Measurements from ENCODE around the gene PTTG1.

PTTG1 gene

DNA sequence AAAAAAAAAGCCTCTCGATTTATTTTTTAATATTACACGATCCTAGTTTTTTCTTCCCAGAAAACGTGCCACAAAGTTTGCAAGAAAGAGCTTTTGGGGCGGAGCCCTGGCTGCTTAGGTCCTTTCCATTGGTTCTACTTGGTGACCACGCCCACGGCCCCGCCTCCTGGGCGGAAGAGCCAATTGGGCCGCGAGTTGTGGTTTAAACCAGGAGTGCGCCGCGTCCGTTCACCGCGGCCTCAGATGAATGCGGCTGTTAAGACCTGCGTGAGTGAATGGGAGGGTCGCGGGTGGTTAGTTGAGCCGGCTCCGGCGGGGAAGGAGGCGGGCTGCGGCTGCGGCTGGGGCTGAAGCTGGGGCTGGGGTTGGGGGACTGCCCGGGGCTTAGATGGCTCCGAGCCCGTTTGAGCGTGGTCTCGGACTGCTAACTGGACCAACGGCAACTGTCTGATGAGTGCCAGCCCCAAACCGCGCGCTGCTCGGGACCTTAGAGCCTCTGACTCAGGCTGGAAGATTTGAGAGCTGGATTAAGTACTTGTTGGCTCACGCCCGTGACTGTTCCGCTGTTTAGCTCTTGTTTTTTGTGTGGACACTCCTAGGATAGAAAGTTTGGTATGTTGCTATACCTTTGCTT is at the start of gene PTTG1:
TSS of gene PTTG1 (plus strand) at position 231 of the 634 bp plus-strand sequence. CDS start 458 bp downstream, outside the sequence.
- in situ Hi-C loops (cut with MboI; ENCODE audit: low sequenced_read_pairs) = no loop called here

DNA sequence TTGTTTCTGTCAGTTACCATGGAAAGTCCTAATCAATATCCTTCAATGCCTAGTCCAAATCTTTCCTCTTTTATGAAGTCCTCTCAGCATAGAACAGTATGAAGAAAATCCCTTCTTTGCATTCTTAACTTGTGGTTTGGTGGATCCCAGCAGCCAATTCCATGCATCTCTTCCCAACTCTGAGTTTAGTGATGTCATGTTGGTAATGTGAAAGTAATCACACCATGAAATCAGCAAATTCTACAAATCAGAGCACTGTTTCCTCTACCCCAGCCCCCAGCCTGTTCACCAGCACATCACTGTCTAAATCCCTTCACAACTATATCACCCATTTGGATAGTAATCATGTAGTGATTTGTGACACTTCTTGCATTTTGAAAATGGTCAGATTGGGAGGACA is 46.5 kb upstream of the PTTG1 start:
- in situ Hi-C loops (cut with MboI; ENCODE audit: low sequenced_read_pairs) = no loop called here

DNA sequence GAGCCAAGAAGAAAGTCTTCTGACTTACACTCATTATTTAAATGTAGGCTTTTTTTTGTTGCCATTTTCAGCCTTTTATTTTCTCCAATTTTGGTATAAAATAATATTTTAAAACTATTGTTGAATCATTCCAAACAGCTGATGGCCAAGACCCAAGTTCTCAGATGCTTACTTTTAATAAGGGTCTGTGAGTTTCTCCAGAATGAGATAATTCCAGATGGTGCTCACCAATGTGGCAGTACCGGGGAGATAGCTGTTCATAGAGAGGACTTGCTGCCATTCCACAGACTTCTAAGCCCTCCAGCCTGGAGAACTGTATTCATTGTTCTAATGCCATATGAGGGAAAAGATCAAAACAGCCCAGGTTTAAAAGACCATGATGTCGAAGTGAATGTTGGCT is 46.0 kb upstream of the PTTG1 start:
- in situ Hi-C loops (cut with MboI; ENCODE audit: low sequenced_read_pairs) = no loop called here

DNA sequence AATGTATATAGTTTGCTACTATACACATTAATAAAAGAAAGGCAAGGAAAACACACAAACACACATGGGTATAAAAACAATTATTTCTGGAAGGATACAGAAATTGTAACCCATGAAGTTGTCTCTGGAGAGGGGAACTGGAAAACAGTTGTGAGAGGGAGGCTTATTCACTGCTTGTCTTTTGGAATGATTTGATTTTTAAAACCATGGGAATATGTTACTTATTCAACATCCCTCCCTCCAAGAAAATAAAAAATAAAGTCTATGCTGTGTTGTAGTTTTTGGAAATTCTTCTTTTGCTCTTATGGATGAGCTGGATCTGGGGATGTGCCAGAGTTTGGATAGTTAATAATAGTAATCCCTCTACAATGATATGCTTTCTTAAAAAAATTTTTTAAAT is 45.2 kb upstream of the PTTG1 start:
- in situ Hi-C loops (cut with MboI; ENCODE audit: low sequenced_read_pairs) = no loop called here

DNA sequence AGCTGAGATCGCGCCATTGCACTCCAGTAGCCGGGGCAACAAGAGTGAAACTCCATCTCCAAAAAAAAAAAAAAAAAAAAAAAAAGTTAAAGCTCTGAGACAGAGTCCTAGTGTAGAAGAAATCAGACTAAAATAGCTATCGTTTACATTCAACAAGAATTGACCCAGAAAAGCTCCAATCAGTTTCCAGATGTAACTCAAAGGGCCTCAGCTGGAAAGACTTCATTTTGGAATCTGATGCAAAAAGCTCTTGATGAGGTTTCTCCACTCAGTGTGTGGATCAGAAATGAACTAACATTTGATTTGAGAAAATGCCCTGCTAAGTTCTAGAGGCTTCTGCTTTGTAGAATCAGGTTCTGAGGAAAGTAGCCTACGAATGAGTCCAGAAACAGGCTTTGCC is 44.0 kb upstream of the PTTG1 start:
- in situ Hi-C loops (cut with MboI; ENCODE audit: low sequenced_read_pairs) = no loop called here

DNA sequence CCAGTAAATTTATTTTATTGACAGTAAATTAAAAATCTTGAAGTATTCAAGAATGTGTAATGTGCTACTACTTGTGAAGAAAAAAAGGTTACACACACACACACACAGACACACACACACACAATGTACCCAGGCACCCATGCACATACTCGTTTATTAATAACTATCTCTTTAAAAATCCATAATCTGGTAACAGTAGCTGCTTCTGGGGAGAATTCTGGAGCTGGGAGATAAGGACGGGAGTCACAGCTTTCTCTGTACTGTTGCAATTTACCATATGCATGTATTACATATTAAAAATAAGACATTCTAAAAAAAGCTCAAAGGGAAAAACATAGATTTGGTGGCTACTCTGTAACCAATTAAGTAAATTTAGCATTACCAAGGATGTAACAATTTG is 43.3 kb upstream of the PTTG1 start:
- in situ Hi-C loops (cut with MboI; ENCODE audit: low sequenced_read_pairs) = no loop called here

DNA sequence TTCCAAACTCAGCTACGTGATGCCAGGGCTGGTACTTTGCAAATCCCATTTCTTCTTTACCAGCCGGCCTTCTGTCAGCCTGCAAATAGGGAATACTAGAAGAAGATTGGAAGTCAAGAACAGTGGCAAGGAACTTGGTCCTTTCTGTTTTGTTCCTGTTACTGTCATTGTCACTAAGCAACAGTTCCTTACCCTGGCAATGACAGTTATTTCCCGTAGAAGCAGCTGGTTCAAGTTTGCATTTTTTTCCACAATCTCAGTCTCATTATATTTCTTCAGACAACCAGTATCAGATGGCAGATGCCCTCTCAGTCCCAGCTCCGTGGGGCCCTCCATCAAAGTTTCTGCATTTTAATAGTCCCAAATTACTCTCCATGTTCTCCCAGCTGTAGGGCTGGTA is 42.1 kb upstream of the PTTG1 start:
- in situ Hi-C loops (cut with MboI; ENCODE audit: low sequenced_read_pairs) = no loop called here

DNA sequence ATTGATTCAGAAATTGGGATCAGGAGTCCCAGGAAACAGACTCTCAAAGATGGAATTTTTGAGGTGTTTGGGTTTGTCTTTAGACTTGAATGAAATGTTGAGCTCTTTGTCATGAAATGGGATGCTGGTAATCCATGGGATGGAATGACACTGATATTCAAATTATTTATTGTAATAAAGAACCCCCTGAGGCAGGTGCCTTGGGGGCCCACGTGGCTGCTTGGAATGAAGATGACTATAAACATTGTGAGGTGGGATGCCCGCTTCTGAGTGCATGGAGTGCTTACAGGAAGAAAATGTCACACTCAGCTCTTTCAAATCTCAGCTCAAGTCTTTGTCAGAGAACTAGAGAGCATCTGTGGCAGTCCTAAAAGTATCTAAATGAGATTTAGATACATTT is 41.6 kb upstream of the PTTG1 start:
- in situ Hi-C loops (cut with MboI; ENCODE audit: low sequenced_read_pairs) = no loop called here

DNA sequence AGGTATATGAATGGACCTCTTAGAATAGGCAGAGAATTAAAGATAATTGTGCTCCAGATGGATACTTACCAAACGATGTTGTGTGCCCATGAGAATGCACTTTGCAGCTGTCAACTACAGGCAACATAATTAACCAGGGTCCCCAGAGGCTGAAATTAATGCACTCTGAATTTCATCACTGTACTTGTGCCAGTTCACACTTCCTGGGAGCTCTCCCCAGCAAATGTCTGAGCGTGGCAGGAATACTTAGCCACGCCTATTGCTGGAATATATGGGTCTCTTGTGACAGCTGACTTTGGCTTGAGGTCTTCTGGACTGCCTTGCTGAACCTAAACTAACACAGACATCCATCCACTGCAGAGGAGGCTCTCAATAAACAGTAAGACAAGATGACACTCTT is 39.3 kb upstream of the PTTG1 start:
- in situ Hi-C loops (cut with MboI; ENCODE audit: low sequenced_read_pairs) = no loop called here

DNA sequence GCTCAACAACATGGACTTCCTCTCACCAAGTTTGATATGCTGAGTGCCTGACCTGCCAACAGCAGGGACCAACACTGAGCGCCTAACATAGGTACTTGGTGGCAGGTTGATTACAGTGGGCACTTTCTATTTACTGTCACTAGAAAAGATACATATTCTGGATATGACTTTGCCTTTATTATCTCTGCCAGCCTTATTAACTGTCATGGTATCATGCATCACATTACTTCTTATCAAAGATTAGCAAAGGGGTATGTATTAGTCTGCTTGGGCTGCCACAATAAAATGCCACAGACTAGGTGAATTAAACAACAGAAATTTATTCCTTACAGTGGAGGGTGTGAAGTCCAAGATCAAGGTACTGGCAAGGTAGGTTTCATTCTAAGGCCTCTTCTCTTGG is 37.0 kb upstream of the PTTG1 start:
- in situ Hi-C loops (cut with MboI; ENCODE audit: low sequenced_read_pairs) = no loop called here

DNA sequence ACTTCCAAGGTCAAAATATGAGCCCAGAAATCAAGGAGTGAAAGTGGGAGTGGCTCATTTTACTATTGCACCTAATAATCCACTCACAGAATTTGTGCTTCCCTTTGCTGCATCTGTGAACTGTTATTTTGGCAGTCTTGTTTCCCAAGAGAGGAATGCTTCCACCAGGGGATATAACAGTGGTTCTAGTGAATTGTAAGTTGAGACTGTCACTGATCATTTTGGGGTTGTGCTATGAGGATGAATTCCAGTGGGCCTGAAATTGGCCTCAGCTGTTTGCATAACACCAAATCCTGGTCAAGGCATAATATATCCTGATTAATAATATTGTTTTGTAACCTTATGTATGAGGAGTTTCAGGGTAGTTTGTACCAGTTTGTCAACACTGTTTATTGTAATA is 36.2 kb upstream of the PTTG1 start:
- in situ Hi-C loops (cut with MboI; ENCODE audit: low sequenced_read_pairs) = no loop called here

DNA sequence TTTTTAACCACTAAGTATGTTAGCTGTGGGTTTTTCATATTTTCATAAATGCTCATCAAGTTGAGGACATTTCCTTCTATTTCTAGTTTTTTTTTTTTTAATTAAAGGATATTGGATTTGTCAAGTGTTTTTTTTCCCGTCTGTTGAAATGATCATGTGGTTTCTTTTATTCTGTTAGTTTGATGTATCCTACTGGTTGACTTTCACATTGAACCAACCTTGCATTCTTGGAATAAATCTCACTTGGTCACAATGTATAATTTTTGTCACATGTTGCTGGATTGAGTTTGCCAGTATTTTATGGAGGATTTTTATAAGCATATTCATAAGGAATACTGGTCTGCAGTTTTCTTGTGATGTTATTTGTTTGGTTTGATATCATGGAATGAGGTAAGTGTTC is 34.2 kb upstream of the PTTG1 start:
- in situ Hi-C loops (cut with MboI; ENCODE audit: low sequenced_read_pairs) = no loop called here

DNA sequence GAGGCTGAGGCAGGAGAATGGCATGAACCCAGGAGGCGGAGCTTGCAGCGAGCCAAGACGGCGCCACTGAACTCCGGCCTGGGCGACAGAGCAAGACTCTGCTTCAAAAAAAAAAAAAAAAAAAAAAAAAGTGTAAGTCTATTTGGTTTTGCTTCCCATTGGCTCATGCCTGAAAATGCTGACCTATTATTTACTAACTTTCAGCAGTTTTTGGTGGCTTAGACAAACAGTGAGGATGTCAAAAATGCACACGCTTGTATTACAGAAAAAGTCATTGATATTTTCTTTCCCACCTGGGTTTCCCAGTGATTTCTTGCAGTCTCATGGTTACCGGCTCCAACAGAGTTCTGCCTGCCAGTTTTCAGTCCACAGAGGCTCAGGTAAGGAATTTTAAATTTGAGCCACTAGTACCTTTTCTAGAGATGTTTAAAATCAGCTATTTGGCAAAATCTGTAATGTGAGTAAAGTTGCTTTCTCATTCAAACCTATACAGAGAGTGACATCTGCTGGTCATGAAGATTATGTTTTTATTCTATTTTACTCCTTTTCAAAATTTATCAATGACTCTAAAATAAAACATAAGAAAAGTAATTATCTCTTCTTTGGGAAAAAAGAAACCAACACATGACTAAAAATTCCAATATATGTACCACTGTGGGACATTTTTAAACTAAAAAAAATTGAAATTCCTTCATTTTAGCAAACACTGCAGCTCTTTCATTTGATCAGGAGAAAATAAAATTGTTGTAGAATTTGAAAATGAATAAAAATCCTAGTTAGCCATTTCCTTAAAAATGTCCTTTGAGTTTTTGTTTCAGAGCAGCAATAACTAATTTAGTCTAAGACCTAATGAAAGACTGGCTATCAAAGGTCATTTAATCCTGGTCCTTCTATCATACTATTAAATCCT is 30.6 kb upstream of the PTTG1 start:
- in situ Hi-C loops (cut with MboI; ENCODE audit: low sequenced_read_pairs) = no loop called here

DNA sequence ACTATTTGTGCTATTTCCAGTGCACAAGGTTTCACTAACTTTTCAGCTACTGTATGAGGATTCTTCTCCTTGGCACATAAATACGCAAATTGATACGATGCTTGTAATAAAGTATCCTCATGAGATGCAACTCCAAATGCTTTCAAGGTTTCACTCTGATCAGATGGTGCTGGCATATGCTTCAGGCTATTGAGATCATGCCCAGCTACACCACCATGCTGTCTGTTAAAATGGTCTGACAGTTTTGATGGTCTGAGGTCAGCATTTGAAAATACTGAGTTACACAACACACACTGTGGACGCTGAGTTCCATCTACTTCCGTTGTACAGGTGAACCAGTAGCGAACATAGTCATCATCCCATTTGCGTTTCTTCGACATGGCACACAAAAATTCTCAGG is 26.5 kb upstream of the PTTG1 start:
- in situ Hi-C loops (cut with MboI; ENCODE audit: low sequenced_read_pairs) = no loop called here

DNA sequence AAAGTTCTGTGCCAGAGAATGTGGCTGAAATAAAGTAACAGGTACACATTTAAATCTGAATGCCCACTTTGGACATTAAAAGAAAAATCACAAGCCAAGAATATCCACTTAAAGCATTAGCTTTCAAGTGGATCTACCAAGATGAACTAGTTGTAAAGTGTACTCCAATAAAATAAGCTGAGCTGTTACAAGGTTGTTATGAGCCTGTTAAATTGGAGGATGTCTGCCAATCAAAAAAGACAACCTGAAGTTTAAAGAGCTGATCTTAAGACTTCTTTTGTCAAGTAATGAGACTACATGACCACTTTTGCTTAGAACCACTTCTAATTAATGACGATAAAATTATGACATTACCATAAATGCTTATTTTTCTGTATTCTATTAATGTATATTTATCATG is 24.2 kb upstream of the PTTG1 start:
- in situ Hi-C loops (cut with MboI; ENCODE audit: low sequenced_read_pairs) = no loop called here

DNA sequence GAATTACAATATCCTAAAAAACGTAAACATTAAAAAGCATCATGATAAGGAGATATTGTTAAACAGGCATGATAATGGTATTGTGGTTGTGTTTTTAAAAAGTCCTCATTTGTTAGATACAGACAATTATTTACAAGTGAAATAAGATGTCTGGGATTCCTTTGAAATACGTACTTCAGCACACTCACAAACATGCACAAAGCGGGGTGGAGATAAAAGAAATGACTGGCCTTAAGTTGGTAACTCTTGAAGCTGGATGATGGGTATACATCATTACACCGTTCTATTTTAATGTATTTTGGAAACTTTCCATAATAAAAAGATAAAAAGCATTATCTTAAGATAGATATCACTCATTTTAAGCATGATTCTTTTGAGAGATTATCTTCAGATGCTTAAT is 22.8 kb upstream of the PTTG1 start:
- in situ Hi-C loops (cut with MboI; ENCODE audit: low sequenced_read_pairs) = no loop called here

DNA sequence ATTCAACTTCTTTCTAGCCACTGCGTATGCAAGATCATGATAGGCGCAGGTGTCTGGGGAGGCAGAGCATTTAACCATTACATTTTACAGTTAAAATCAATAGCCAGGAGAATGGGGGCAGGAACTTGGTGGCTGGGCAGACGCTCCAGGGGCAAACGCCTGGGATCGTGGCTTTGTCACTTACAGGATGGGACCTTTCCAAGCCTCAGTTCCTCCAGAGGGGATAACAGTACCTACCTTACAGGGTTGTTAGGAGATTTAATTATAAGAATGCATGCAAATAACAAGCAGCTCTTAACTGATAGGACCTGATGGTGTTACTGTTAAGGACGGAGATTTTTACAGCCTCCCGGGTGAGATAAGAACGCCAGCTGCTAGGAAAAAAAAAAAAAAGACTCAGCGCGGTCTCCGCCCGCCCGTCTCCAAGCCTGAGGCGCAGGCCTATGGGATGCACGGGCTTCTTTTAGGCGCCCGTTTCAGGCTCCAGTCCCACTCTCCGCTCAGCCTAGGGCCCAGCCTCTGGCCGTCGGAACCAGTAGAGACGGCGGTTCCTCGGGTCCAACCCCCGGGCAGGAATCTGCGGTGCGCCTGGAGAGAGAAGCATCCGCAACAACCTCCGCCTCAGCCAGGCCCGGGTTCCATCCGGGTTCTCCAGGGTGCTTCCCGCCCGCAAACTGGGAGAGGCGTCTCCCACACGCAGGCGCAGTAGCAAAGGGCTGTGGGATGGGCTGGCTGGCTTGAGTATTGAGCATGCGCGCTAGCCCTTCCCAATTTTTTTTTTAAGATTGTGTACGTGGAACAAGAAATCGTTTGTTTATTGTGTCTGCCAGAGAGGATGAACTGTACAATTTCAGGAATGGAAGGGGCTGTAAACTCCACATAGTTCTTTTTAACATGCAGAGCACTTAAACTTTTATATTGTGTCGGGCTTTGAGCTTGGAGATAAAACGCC is 22.0 kb upstream of the PTTG1 start, which contains the start of gene FAM200C:
TSS of gene FAM200C (minus strand) at position 653 of the 952 bp plus-strand sequence. CDS start 4,564 bp downstream, outside the sequence.
- in situ Hi-C loops (cut with MboI; ENCODE audit: low sequenced_read_pairs) = no loop called here

DNA sequence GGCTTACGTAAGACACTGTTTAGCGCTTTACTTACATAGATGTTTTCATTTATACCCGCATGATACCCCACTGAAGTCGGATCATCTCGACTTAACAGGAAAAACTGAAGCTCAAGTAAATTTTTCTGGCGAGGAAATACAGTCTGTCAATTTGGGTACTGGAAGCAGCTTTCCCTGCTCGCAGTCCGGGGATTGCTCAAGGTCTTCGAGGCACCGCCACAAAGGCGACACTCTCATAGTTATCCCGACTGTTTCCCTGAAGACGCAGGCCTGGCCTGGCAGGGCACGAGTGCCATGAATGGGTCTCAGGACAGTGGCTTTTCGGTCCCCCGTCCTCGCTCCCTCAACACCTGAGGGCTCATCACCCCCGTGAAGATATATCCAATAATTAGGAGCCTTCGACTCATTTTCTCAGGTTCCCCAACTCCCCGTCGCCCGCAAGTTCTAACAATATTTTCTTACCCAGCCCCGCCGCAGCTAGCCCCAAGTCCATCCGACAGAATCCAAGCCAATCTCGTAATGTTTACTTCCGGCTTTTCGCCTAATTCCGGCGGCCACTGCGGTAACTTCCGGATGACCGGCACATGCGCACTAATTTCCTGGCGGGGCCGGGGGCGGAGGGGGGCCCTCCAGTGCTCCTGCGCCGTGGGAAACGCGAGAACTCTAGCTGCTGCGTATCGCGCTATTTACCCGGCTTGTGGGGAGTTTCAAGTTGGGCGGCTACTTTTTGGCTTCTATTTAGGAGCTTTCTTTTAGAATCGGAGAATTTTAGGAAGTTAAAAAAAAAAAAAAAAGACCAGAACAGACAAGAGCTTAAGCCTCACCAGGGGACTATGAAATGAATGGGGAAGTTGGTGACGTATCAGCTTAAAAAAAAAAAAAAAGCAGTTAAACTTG is 2.8 kb upstream of the PTTG1 start, which contains the start of gene SLU7:
TSS of gene SLU7 (minus strand) at position 521 of the 897 bp plus-strand sequence. CDS start 3,787 bp downstream, outside the sequence.
- in situ Hi-C loops (cut with MboI; ENCODE audit: low sequenced_read_pairs) = no loop called here

DNA sequence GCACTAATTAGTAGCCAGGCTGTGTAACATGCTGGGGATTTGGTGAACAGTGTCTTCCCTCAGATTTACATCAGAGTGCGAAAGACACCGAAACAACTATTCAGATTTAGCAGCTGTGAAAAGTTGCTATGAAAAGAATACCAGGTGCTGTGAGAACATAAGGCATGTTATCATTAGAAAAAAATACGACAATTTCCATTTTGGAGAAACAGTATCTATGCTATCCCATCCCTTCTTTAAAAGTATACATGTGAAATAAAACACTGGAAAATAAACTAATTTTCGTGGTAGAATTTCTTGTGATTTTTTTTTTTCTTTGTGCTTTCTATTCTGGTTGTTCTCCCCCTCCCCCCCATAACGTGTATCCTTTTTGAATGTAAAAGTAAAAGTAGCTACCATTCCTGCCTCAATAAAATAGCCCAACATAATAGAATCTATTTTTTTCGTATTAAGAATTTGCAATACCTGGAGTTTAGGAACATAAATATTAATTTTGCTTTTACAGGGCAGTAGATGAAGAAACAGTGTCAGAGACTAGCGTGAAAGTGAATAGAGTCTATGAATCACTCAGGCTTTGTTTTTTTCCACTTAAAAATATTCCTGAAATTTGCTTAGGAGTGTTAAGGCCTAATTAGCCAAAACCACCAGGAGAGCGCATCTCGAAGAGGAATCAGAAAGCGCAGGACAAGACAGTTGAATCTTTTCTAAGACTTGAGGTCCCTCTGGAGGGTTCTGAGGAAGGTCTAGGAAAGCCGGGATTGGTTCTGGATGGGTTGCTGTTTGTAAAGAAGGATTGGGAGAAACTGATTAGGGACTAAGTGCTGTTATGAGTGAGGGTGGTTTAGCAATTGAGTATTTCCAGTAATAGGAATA is 2.0 kb upstream of the PTTG1 start:
- in situ Hi-C loops (cut with MboI; ENCODE audit: low sequenced_read_pairs) = no loop called here

Measured in HL-60/S4 treated with retinoic acid at 250 ng/mL for 4 days and 3 days (cell line).